Fibroblast of lung (primary cell): ENCODE measurements around the gene ENOX1.

Experiments
- EZH2 ChIP-seq: IDR thresholded peaks from 2 replicates; pipeline ENCODE4 v1.5.1; 2012; ENCODE audit warnings: low read length, control low read depth, mild to moderate bottlenecking; ENCODE audit errors: missing control alignments
- TF ChIP-seq, protein P1 (sequence below), 2 donors: IDR thresholded peaks in 1 of 2; conservative IDR thresholded peaks in 1 of 2; 1 replicate in 1 of 2; 2 replicates in 1 of 2; pipeline ENCODE4 v1.5.1; 2011 to 2012; ENCODE audit warnings: low read length in 2 of 2, control low read depth in 1 of 2, inconsistent platforms in 1 of 2, low read depth in 1 of 2, mild to moderate bottlenecking in 1 of 2

DNA sequence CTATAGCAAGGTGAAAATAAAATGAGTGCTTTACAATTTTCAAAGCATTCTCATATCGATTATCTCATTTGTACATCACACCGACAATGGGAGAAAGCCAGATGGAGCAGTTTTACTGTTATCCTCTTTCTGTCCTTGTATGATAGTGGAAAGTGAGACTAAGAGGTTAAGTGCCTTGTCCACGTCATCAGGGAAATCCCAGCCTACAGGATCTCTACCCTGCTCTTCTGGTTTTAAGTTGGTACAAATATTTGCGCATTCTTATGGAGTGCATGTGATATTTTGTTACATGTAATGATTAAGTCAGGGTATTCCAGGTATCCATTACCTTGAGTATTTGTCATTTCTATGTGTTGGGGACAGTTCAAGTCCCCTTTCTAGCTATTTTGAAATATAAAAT, 12.4 kb upstream of the ENOX1 start:
- TF ChIP-seq, protein P1, sequence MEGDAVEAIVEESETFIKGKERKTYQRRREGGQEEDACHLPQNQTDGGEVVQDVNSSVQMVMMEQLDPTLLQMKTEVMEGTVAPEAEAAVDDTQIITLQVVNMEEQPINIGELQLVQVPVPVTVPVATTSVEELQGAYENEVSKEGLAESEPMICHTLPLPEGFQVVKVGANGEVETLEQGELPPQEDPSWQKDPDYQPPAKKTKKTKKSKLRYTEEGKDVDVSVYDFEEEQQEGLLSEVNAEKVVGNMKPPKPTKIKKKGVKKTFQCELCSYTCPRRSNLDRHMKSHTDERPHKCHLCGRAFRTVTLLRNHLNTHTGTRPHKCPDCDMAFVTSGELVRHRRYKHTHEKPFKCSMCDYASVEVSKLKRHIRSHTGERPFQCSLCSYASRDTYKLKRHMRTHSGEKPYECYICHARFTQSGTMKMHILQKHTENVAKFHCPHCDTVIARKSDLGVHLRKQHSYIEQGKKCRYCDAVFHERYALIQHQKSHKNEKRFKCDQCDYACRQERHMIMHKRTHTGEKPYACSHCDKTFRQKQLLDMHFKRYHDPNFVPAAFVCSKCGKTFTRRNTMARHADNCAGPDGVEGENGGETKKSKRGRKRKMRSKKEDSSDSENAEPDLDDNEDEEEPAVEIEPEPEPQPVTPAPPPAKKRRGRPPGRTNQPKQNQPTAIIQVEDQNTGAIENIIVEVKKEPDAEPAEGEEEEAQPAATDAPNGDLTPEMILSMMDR (conservative IDR thresholded peaks at IDR 0.05 in 1 of 2, IDR thresholded peaks at IDR 0.05 in 1 of 2; ENCODE audit: low read depth in 1 of 2, low read length in 2 of 2), result no peak
- TF ChIP-seq EZH2, result no peak
